HG03108 (cell line): ENCODE data around the gene ACAP3.

Experiments
- ATAC-seq: cut with Tn5 transposase; IDR thresholded peaks from one replicate; pipeline ENCODE4 v1.9.1; 2021; ENCODE audit warnings: moderate library complexity; ENCODE audit not compliant: unreplicated experiment

ACAP3 gene

GRCh38 chr1:1304331-1305299 lies 3.1 kb downstream of the ACAP3 start:
- no peak for ATAC-seq

- no peak for ATAC-seq
Measured at GRCh38 chr1:1303736-1304135, 4.0 kb downstream of the ACAP3 start.

GRCh38 chr1:1302951-1303509 lies 4.7 kb downstream of the ACAP3 start:
- no peak for ATAC-seq

- no peak for ATAC-seq
Measured at GRCh38 chr1:1302006-1302430, 5.7 kb downstream of the ACAP3 start.

GRCh38 chr1:1300352-1300739 lies 7.4 kb downstream of the ACAP3 start:
- no peak for ATAC-seq

GRCh38 chr1:1299686-1300351 lies 7.9 kb downstream of the ACAP3 start:
- no peak for ATAC-seq

- no peak for ATAC-seq
Measured at GRCh38 chr1:1298861-1299685, 8.7 kb downstream of the ACAP3 start.

- no peak for ATAC-seq
Measured at GRCh38 chr1:1297802-1298424, 9.8 kb downstream of the ACAP3 start.

GRCh38 chr1:1296070-1297061 lies 11.4 kb downstream of the ACAP3 start:
- no peak for ATAC-seq

GRCh38 chr1:1295154-1295923 lies 12.4 kb downstream of the ACAP3 start:
- no peak for ATAC-seq

GRCh38 chr1:1294250-1294890 lies 13.4 kb downstream of the ACAP3 start:
- no peak for ATAC-seq

GRCh38 chr1:1293263-1294249 lies 14.2 kb downstream of the ACAP3 start:
- ATAC-seq = no peak

GRCh38 chr1:1292851-1293250 lies 14.9 kb downstream of the ACAP3 start:
- ATAC-seq = no peak

- no peak for ATAC-seq
Measured at GRCh38 chr1:1292442-1292779, 15.3 kb downstream of the ACAP3 start.

GRCh38 chr1:1291548-1292441 lies 15.9 kb downstream of the ACAP3 start:
- ATAC-seq = no peak

- ATAC-seq = no peak
Measured at GRCh38 chr1:1291023-1291528, 16.7 kb downstream of the ACAP3 start.
